ENCODE measurements around the gene TLL1.

The TLL1 gene

DNA sequence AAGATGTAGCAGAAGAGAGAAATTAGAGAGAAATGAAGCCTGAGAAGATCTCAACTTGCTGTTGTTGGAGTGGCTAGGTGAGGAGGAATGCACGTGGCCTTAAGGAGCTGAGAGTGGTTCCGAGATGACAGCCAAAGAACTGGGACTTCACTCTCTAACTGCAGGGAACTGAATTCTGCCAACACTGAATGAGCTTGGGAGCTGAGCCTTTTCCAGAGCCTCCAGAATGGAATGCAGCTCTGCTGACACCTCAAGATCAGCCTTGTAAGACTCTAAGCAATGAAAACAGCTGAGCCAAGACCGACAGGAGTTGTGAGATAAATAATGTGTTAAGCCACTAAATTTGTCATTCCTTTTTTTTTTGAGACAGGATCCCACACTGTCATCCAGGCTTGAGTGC, 73.0 kb downstream of the TLL1 start:
- TF ChIP-seq, protein P1, sequence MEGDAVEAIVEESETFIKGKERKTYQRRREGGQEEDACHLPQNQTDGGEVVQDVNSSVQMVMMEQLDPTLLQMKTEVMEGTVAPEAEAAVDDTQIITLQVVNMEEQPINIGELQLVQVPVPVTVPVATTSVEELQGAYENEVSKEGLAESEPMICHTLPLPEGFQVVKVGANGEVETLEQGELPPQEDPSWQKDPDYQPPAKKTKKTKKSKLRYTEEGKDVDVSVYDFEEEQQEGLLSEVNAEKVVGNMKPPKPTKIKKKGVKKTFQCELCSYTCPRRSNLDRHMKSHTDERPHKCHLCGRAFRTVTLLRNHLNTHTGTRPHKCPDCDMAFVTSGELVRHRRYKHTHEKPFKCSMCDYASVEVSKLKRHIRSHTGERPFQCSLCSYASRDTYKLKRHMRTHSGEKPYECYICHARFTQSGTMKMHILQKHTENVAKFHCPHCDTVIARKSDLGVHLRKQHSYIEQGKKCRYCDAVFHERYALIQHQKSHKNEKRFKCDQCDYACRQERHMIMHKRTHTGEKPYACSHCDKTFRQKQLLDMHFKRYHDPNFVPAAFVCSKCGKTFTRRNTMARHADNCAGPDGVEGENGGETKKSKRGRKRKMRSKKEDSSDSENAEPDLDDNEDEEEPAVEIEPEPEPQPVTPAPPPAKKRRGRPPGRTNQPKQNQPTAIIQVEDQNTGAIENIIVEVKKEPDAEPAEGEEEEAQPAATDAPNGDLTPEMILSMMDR (IDR thresholded peaks at IDR 0.05; ENCODE audit: insufficient read depth, low read length, missing control alignments): no peak
- POLR2A ChIA-PET: no interaction called here
- DNase-seq (ENCODE audit: low read depth, low spot score): no peak
- no peak overlapping the region for H3K4me3 ChIP-seq (ENCODE audit: low read depth, low read length)
- CTCF ChIA-PET: no interaction called here

DNA sequence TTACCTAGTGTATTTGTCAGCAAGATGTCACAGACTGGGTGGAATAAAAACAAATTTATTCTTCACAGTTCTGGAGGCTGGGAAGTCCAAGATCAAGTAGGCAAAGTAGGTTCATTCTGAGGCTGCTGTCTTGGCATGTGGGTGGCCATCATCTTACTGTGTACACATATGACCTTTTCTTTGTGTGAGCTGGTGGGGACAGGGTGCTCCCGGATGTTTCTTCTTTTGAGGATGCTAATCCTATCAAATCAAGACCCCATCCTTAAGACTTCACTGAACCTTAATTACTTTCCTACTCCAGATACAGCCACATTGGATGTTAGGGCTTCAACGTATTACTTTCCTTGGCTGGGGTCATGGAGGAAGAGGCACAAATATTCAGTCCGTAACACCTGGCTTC, 74.0 kb downstream of the TLL1 start:
- CTCF ChIA-PET: no interaction called here
- no peak overlapping the region for H3K4me3 ChIP-seq (ENCODE audit: low read depth, low read length)
- TF ChIP-seq, protein P1 (IDR thresholded peaks at IDR 0.05; ENCODE audit: insufficient read depth, low read length, missing control alignments): no peak
- POLR2A ChIA-PET: no interaction called here
- DNase-seq (ENCODE audit: low read depth, low spot score): no peak

DNA sequence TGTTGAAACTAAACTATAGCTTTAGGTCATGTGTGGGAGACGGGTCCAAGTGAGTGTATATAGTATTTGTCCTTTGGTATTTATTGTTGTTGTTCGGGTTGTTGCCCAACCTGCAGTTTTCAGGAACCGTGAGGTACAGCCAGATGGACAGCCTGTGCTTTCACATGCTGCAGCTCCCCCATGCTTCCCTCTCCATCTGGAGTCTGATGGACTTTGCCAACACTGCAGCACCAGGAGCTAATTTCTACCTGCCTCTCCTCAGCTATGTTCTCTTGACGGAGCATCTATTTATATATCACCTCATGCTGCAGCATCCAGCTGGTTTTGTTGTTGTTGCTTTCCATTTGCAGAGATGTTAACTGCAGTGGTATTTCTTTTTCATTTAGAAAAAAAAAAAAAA, 80.1 kb downstream of the TLL1 start:
- TF ChIP-seq, protein P1 (IDR thresholded peaks at IDR 0.05; ENCODE audit: insufficient read depth, low read length, missing control alignments): no peak
- no peak overlapping the region for H3K4me3 ChIP-seq (ENCODE audit: low read depth, low read length)
- ChIA-PET POLR2A (no interaction called here), CTCF (no interaction called here)
- DNase-seq (ENCODE audit: low read depth, low spot score): no peak

DNA sequence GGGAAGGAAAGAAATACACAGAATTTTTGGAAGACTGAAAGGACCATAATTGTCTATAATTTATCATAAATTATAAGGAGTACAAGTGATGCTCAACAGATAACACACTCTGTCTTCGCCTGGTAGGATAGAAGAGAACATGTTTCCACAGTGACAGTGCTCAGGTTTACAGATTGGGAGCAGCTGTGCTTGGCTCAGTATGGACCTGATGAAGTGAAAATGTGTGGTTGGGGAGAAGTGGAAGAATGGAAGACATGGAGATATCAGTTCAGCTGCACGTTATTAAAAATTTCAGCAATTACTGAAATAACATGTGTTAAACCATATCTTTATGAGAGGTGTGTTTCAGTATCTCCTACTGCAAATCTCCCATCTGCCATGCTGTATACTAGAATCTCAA, 90.6 kb downstream of the TLL1 start:
- H3K4me3 ChIP-seq (ENCODE audit: low read depth, low read length): no peak overlapping the region
- POLR2A ChIA-PET: no interaction called here
- no peak for DNase-seq (ENCODE audit: low read depth, low spot score)
- CTCF ChIA-PET: no interaction called here
- TF ChIP-seq, protein P1 (IDR thresholded peaks at IDR 0.05; ENCODE audit: insufficient read depth, low read length, missing control alignments): no peak

DNA sequence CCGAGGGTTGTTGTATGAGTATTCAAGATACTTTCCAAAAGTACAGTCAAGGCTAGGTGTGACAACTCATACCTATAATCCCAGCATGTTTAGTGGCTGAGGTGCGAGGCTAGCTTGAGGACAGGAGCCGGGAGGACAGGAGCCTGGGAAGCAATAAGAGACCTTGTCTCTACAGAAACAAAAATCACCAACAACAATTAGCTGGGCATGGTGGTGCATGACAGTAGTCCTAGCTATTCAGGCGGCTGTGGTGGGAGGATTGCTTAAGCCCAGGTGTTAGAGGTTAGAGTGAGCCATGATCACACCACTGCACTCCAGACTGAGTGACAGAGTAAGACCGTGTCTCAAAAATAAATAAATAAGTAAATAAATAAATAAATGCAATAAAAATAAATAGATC, 91.6 kb downstream of the TLL1 start:
- CTCF ChIA-PET: no interaction called here
- POLR2A ChIA-PET: no interaction called here
- no peak for DNase-seq (ENCODE audit: low read depth, low spot score)
- TF ChIP-seq, protein P1 (IDR thresholded peaks at IDR 0.05; ENCODE audit: insufficient read depth, low read length, missing control alignments): no peak
- no peak overlapping the region for H3K4me3 ChIP-seq (ENCODE audit: low read depth, low read length)

DNA sequence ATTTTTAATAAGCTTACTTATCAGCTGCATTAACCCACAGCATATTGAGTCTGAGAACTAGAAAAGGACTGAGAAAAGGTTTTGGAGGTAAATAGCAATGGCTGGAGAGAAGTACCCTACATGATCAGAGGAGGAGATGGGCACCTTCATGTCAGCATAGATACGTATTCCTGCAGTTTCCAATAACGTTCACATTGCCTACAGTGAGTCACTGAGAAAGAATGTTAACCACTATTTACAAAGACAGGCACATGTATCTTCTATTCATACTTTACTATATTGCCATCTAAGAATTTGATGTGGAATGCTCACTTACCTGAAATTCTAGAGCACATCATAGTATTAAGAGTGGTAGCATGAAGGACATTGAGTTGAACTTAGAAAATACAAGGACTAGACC, 92.5 kb downstream of the TLL1 start:
- no peak overlapping the region for H3K4me3 ChIP-seq (ENCODE audit: low read depth, low read length)
- TF ChIP-seq, protein P1 (IDR thresholded peaks at IDR 0.05; ENCODE audit: insufficient read depth, low read length, missing control alignments): no peak
- no peak for DNase-seq (ENCODE audit: low read depth, low spot score)
- CTCF ChIA-PET: no interaction called here
- POLR2A ChIA-PET: no interaction called here
